BE2C (cell line): ENCODE measurements around the gene SLIT1.

ENCODE experiments used
- DNase-seq: peaks from one replicate; pipeline ENCODE4 v3.0.0-alpha.2; 2020
- H3K27me3 ChIP-seq: fragments of 250-450 bp; sonication (Bioruptor Pico); 2 replicates; pipeline ENCODE4 v1.5.1; 2020; ENCODE audit warnings: mild to moderate bottlenecking
- H3K36me3 ChIP-seq: fragments of 250-450 bp; sonication (Bioruptor Pico); 2 replicates; pipeline ENCODE4 v1.5.1; 2020; ENCODE audit warnings: mild to moderate bottlenecking
- H3K4me1 ChIP-seq: fragments of 250-450 bp; sonication (Bioruptor Pico); 2 replicates; pipeline ENCODE4 v1.5.1; 2020
- H3K4me3 ChIP-seq: 2 replicates; pipeline ENCODE4 v1.5.1; 2011; ENCODE audit warnings: low read depth, low read length
- H3K9me3 ChIP-seq: fragments of 250-450 bp; sonication (Bioruptor Pico); 2 replicates; pipeline ENCODE4 v1.5.1; 2020
- CTCF ChIP-seq: IDR thresholded peaks from 2 replicates; pipeline ENCODE4 v1.5.1; 2012; ENCODE audit warnings: mild to moderate bottlenecking, low read depth, low read length

Gene SLIT1

GRCh38 chr10:97057491-97058235 lies 128.1 kb downstream of the SLIT1 start:
- Histone ChIP-seq H3K27me3 (no peaks in the 10 kb centered on the region), H3K9me3 (no peaks in the 10 kb centered on the region), H3K4me3 (no peak overlapping the region), H3K4me1 (peaks cover 7% of the 10 kb centered on the region), H3K36me3 (no peaks in the 10 kb centered on the region)
- DNase-seq = no peak
- TF ChIP-seq CTCF = no peak

DNA sequence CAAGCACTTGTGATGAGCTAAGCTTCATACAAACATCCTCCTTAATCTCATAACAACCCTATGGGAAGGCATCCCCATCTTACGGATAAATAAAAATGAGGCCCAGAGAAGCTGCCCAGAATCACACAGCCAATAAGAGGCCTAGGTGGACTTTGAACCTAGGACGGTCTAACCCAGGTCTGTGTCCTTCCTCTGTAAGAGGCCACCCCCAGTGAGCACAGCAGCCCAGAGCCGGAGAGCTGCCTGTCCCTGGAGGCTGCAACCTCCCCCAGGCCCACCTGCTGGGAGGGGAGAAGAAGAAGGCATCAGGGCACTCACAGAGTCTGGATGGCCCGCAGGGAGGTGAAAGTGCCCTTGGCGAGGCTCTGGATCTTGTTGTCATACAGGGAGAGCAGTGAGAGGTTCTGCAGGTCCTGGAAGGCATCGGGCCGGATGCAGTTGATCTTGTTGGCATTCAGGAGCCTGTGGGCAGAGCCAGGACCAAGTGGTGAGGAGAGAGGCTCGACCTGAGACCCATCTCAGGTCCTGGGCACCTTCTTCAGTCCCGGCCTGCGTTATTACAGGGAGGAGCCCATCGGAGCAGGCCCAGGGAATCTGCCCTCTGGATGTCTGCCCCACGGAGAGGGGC lies 129.6 kb downstream of the SLIT1 start:
- Histone ChIP-seq H3K4me1 (peaks cover 7% of the 10 kb centered on the region), H3K4me3 (no peak overlapping the region), H3K9me3 (no peaks in the 10 kb centered on the region), H3K36me3 (no peaks in the 10 kb centered on the region), H3K27me3 (no peaks in the 10 kb centered on the region)
- no peak for DNase-seq
- TF ChIP-seq CTCF = no peak

GRCh38 chr10:97053276-97053675 lies 132.5 kb downstream of the SLIT1 start:
- DNase-seq = peak; percentile 25
- Histone ChIP-seq H3K27me3 (no peaks in the 10 kb centered on the region), H3K9me3 (no peaks in the 10 kb centered on the region), H3K4me1 (peaks cover 7% of the 10 kb centered on the region), H3K4me3 (no peak overlapping the region; the same call in 1 of the 2 replicates), H3K36me3 (no peaks in the 10 kb centered on the region)
- TF ChIP-seq CTCF = no peak

DNA sequence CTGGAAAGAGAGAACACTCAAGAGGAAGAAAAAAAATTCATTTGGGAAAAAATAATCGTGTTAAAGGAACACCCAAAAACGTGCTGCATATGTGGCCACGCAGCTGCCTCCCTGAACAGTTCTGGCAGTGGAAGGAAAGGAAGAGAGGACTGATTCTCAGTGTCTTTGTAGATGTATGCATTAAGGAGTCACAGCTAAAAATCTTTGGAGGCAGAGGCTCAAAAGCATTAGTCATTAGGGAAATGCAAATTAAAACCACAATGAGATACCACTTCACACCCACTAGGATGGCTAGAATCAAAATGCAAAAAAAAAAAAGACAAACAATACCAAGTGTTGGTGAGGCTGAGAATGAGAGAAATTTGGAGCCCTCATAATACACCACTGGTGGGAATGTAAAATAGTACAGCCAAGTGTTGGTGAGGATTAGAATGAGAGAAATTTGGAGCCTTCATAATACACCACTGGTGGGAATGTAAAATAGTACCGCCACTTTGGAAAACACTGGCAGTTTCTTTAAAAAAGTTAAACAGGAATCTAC lies 134.7 kb downstream of the SLIT1 start:
- Histone ChIP-seq H3K9me3 (no peaks in the 10 kb centered on the region), H3K4me3 (no peak overlapping the region), H3K27me3 (no peaks in the 10 kb centered on the region), H3K36me3 (no peaks in the 10 kb centered on the region), H3K4me1 (peaks cover 7% of the 10 kb centered on the region)
- DNase-seq = no peak
- no peak for TF ChIP-seq CTCF

GRCh38 chr10:97050205-97050745 lies 135.5 kb downstream of the SLIT1 start:
- no peaks in the 10 kb centered on the region for H3K9me3 ChIP-seq
- DNase-seq = no peak
- H3K27me3 ChIP-seq = no peaks in the 10 kb centered on the region
- TF ChIP-seq CTCF = no peak
- H3K4me1 ChIP-seq = peaks cover 7% of the 10 kb centered on the region
- H3K36me3 ChIP-seq = no peaks in the 10 kb centered on the region
- H3K4me3 ChIP-seq = no peak overlapping the region

DNA sequence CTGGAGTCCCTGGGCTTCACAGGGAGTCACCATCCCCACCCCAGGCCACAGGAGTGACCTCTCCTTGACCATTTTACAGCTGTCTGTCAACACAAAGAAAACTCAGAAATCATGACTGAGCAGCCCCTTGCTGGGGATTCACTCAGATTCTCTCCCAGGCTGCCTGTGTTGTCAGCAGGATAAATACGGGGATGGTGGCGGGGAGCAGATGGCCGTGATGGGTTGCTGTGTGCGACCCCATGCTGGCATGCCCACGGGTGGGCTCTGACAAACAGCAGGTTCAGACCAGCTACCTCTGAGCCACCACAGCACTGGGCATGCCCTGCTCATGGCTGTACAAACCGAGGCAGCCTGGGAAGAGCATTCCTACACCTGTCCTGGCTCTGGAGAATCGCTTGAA lies 136.1 kb downstream of the SLIT1 start:
- Histone ChIP-seq H3K36me3 (no peaks in the 10 kb centered on the region), H3K27me3 (no peaks in the 10 kb centered on the region), H3K4me3 (no peak overlapping the region), H3K9me3 (no peaks in the 10 kb centered on the region), H3K4me1 (peaks cover 7% of the 10 kb centered on the region)
- TF ChIP-seq CTCF = no peak
- no peak for DNase-seq
